Thyroid gland (tissue), 4 donors: ENCODE data around the gene SELENON. TPM values are rescaled to one million over a fixed set of nuclear protein-coding genes. Genes with fewer than 3 reads are reported as not detected.

ENCODE experiments used
- DNase-seq, 2 donors: peaks; one replicate each; pipeline ENCODE4 v3.0.0-alpha.2; 2019
- H3K27ac ChIP-seq, 3 donors: fragments of 200-600 bp; sonication (generic); 1 replicate in 2 of 3; 2 replicates in 1 of 3; pipeline ENCODE4 v1.5.1; 2016 to 2019; ENCODE audit warnings: mild to moderate bottlenecking in 1 of 3, moderate library complexity in 1 of 3
- H3K27me3 ChIP-seq: fragments of 200-600 bp; sonication (generic); one replicate; pipeline ENCODE4 v1.5.1; 2019
- H3K36me3 ChIP-seq, 2 donors: fragments of 200-600 bp; sonication (generic); one replicate each; pipeline ENCODE4 v1.5.1; 2016 to 2019
- H3K4me1 ChIP-seq, 2 donors: fragments of 200-600 bp; sonication (generic); one replicate each; pipeline ENCODE4 v1.5.1; 2017 to 2019
- H3K4me3 ChIP-seq, 3 donors: fragments of 200-600 bp; sonication (generic); replicated peaks in 1 of 3; 1 replicate in 2 of 3; 2 replicates in 1 of 3; pipeline ENCODE4 v1.5.1; 2016; ENCODE audit warnings: mild to moderate bottlenecking in 1 of 3
- H3K9me3 ChIP-seq: fragments of 200-600 bp; sonication (generic); one replicate; pipeline ENCODE4 v1.5.1; 2017
- CTCF ChIP-seq, 6 experiments: fragments of 200-600 bp in 3 of 6; fragments of 450-650 bp in 3 of 6; sonication (generic) in 3 of 6; IDR thresholded peaks; one replicate each; pipeline ENCODE4 v1.5.1; 2016 to 2019; ENCODE audit warnings: antibody characterized with exemption in 6 of 6, mild to moderate bottlenecking in 2 of 6, inconsistent platforms in 1 of 6, moderate library complexity in 1 of 6
- POLR2A ChIP-seq, 2 donors: fragments of 450-650 bp; IDR thresholded peaks; one replicate each; pipeline ENCODE4 v1.6.1; 2017; ENCODE audit warnings: antibody characterized with exemption in 2 of 2, mild to moderate bottlenecking in 2 of 2, moderate library complexity in 1 of 2
- WGBS, 2 donors: methylation state at CpG; one replicate each; pipeline ENCODE4 v1.1.5; 2017; 5-methylcytosine and 5-hydroxymethylcytosine counted together
- intact Hi-C: fragments of 100-400 bp; cut with DNase I; formaldehyde crosslinking; loops from one replicate; pipeline ENCODE4 v1.15.1; 2023
- total RNA-seq, 4 donors: library from RNA; depleted of rRNA; stranded (reverse); fragments of >200 nt; gene quantifications; one replicate each; pipeline ENCODE4 v1.2.3, GENCODE V29; 2016

SELENON gene
- total RNA-seq, 4 donors from 2014 or later, result 31.2 to 58.2 (median 55.2) TPM

- TF ChIP-seq CTCF (IDR thresholded peaks at IDR 0.05) (no peak), POLR2A (IDR thresholded peaks at IDR 0.05) (no peak)
- no peak for DNase-seq
- Histone ChIP-seq H3K4me1 (no peaks in the 10 kb centered on the region), H3K27ac (no peak overlapping the region), H3K27me3 (no peaks in the 10 kb centered on the region), H3K9me3 (no peaks in the 10 kb centered on the region), H3K36me3 (no peaks in the 10 kb centered on the region), H3K4me3 (no peak overlapping the region)
- 66 to 80% methylated on average over 4 of the region's 4 CpGs for WGBS, 2 donors
- intact Hi-C loops, result no loop called here
Measured at GRCh38 chr1:25847929-25848328, 47.9 kb downstream of the SELENON start.

GRCh38 chr1:25848531-25848930 lies 48.5 kb downstream of the SELENON start:
- Histone ChIP-seq H3K27me3 (no peaks in the 10 kb centered on the region), H3K4me3 (no peak overlapping the region), H3K9me3 (no peaks in the 10 kb centered on the region), H3K36me3 (no peaks in the 10 kb centered on the region), H3K27ac (no peak overlapping the region), H3K4me1 (no peaks in the 10 kb centered on the region)
- intact Hi-C loops, result no loop called here
- WGBS, 2 donors, result 69 to 81% methylated on average over 1 of the region's 1 CpG
- TF ChIP-seq POLR2A (IDR thresholded peaks at IDR 0.05) (no peak), CTCF (IDR thresholded peaks at IDR 0.05) (no peak)
- no peak for DNase-seq

GRCh38 chr1:25854554-25854953 lies 54.6 kb downstream of the SELENON start:
- no peak for DNase-seq
- intact Hi-C loops, result no loop called here
- no peak overlapping the region for H3K4me3 ChIP-seq
- WGBS, 2 donors, result 83 to 91% methylated on average over 2 of the region's 2 CpGs
- no peaks in the 10 kb centered on the region for H3K27me3 ChIP-seq
- H3K36me3 ChIP-seq, result no peaks in the 10 kb centered on the region
- no peaks in the 10 kb centered on the region for H3K9me3 ChIP-seq
- TF ChIP-seq CTCF (IDR thresholded peaks at IDR 0.05) (no peak), POLR2A (IDR thresholded peaks at IDR 0.05) (no peak)
- H3K27ac ChIP-seq, result no peak overlapping the region
- H3K4me1 ChIP-seq, result peaks cover 6 to 7% of the 10 kb centered on the region in 2 donors

GRCh38 chr1:25856856-25857255 lies 56.9 kb downstream of the SELENON start:
- Histone ChIP-seq H3K4me1 (peaks cover 6 to 15% of the 10 kb centered on the region in 2 donors), H3K4me3 (no peak overlapping the region), H3K27ac (no peak overlapping the region), H3K9me3 (no peaks in the 10 kb centered on the region), H3K27me3 (no peaks in the 10 kb centered on the region), H3K36me3 (no peaks in the 10 kb centered on the region)
- TF ChIP-seq POLR2A (IDR thresholded peaks at IDR 0.05), result no peak
- no peak for TF ChIP-seq CTCF (IDR thresholded peaks at IDR 0.05)
- 91 to 96% methylated on average over 11 of the region's 11 CpGs for WGBS, 2 donors
- intact Hi-C loops, result no loop called here
- DNase-seq, result no peak

GRCh38 chr1:25858494-25858893 lies 58.5 kb downstream of the SELENON start:
- H3K4me3 ChIP-seq, result no peak overlapping the region
- 42 to 48% methylated on average over 7 of the region's 7 CpGs for WGBS, 2 donors
- DNase-seq, result no peak

More at GRCh38 chr1:25858494-25858893, 58.5 kb downstream of the SELENON start:
- Histone ChIP-seq H3K4me1 (peaks cover 6 to 15% of the 10 kb centered on the region in 2 donors), H3K27ac (no peak overlapping the region), H3K36me3 (peaks cover 0 to 4% of the 10 kb centered on the region in 2 donors), H3K27me3 (no peaks in the 10 kb centered on the region), H3K9me3 (no peaks in the 10 kb centered on the region)
- intact Hi-C loops, result no loop called here
- no peak for TF ChIP-seq CTCF (IDR thresholded peaks at IDR 0.05)
- no peak for TF ChIP-seq POLR2A (IDR thresholded peaks at IDR 0.05)
